GM21423 (cell line): ENCODE data around the gene XPNPEP3.

Experiments
- ATAC-seq: cut with Tn5 transposase; IDR thresholded peaks from one replicate; pipeline ENCODE4 v1.9.1; 2021; ENCODE audit warnings: mild to moderate bottlenecking, moderate library complexity; ENCODE audit not compliant: unreplicated experiment

The XPNPEP3 gene

DNA sequence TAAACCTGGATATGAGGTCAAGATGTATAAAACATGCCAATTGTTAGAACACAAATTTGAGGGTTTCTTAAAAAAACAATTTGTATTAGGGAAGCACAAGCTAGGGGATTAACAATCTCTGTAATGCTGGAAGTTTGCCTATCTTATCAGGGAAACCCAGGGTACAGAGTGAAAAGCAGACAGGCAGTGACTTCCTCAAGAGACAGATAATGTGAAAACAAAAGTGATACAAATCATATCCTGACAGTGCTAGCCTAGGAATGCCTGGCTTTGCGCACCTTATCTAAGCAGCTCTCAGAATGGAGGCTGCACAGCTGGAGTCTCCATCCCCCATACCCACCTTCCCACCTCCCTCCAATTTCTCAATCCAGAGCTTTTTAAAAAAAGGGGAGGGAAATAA is 71.7 kb downstream of the XPNPEP3 start:
- no peak for ATAC-seq

DNA sequence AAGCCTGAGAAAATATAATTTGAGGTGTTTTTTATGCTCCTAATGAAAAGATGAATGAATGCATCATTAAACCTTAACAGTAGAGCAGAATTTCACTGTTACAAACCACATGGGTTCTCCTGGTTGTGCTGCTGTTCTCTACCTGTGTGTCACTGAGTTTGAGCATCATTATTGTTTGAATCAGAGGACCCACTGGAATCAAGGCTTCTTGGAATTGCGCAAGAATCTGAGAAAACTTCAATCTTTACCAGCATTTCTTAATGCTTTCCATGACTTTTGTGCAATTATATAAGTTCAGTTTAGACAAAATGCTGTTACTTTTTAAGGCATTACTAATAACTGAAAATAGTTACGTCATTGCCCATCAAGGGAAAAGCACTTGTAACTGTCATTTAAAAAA is 75.4 kb downstream of the XPNPEP3 start:
- ATAC-seq: no peak

GRCh38 chr22:40939202-40939601 is 82.3 kb downstream of the XPNPEP3 start:
- no peak for ATAC-seq

DNA sequence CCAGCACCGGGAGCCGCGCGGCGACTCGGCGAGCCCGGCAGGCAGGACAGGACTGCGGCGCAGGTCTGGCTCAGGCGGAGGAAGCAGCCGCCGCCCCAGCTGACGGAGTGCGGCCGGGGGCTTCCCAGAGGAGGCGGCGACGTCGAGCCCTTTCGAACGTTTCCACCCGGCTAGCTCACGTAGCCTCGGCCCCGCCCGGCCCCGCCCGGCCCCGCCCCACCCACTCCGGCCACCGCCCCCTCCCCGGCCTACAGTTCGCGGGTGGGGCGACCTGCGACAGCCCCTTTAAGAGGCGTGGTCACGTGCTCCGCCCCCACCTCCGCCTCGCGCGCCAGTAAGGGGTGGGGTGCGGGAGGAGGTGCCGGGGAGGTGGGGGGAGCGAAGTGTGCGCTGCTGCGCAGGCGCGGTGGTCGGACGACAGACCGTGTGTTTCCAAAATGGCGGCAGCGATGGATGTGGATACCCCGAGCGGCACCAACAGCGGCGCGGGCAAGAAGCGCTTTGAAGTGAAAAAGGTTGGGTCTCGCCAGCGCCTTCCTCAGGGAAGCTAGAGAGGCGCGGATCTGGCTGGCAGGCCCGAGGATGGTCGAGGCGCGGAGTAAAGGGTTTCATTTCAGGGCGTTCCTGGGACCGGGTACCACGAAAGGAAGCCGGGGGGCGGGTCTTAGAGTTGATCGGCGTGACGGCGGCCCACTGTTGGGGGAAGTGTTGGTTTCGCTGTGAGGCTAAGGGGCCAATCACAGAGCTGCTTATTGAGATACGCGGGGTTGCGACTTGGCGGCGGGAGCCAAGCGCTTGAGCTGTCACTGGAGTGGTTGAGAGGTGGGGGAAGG is 94.2 kb downstream of the XPNPEP3 start, which contains the start of gene RBX1:
Gene RBX1, plus strand, starts transcription at position 417 of the 833 bp plus-strand sequence. Its CDS starts 21 bp downstream, at position 438.
- ATAC-seq: peak; percentile 81

GRCh38 chr22:40951795-40952605 is 95.1 kb downstream of the XPNPEP3 start:
- ATAC-seq: no peak

- no peak for ATAC-seq
Measured at GRCh38 chr22:40953471-40953870, 96.5 kb downstream of the XPNPEP3 start.

- ATAC-seq: no peak
Measured at GRCh38 chr22:40954113-40954512, 97.2 kb downstream of the XPNPEP3 start.

GRCh38 chr22:40955571-40955970 is 98.6 kb downstream of the XPNPEP3 start:
- no peak for ATAC-seq

- ATAC-seq: no peak
Measured at GRCh38 chr22:40957601-40958000, 100.7 kb downstream of the XPNPEP3 start.

DNA sequence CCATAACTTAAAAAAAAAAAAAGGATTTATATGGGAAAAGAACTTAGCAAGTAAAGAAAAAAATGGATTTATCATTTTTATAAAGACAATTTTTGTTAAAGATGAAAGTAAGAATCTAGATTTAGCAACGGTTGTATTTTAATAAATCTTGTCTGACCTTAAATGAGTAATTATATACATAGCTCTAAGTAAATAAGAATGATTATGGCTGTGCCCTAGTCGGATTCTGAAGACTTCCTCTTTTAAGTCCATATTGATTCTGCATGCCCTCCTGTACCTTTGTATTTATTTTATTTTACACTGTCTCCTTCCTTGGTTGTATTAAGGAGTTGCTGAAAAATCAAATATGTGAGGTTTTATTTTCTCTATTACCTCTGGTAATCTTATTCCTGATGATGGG is 101.4 kb downstream of the XPNPEP3 start:
- ATAC-seq: no peak

DNA sequence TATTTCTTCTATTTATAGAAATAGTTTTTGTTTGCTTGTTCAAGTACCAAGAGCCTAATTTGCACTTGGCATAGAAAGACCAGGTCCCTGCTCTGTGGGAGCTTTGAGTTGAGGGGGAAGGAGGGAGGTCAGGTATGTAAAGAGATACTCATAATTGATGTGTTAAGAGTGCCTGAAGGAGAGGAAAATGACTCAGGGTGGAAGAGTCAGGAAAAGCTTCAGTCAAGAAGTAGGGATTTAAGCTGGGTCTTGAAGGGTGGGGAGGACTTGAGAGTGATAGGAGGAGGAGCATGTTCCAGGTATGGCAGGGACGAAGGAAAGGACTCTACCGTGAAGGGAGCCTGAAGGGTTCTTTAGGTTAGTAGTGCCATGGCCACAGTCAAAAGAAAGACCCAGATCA is 103.2 kb downstream of the XPNPEP3 start:
- no peak for ATAC-seq

DNA sequence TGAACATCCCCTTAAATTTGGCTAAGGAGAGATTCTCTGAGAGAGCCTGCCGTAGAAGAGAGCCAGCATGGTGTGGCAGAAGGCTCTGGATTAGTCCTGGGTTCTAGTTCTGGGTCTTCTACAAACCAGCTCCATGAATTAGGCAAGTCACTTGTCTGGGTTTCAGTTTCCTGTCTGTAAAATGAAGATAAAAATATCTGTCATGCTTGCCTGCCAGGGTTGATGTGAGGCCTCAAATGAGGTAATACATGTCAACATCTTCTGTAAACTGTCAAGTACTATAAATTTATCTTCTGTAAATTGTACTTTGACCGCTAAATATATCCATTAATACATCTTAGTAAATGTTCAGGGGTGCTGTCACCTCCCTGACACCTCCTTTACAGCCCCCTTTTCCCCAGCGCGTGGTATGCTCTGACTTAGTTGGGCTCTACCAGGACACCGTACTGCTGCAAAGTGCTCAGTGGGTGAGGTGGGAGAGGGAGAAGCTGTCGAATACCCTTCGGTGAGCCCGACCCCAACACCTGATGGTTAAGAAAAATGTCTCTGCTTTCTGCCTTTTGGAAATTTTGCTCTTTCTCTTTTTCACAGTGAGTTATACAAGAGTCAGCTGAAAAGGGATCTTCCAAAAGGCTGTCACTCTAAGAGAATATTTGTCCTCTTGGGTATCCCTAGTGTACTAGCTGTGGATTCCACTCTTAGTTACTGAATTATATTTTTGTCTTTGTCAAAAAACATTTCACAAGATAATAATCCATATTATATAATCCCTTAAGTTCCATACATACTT is 109.2 kb downstream of the XPNPEP3 start:
- no peak for ATAC-seq

DNA sequence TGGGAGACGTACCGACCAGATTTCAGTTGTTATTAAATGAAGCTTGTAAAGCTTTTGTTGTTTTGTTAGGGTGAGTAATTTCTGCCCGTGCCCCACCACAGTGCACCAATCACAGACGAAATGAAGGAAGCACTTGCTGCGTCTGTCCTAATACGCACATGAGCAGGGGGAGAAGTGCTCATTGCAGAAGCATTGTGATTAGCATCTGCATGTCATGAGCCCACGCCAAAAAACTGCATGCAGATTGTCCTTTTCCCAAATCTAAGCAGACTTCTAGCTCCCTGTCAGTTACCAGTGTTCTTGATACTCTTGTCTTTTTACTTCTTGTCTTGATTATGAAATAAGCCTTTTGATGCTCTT is 109.8 kb downstream of the XPNPEP3 start:
- ATAC-seq: no peak

- no peak for ATAC-seq
Measured at GRCh38 chr22:40967111-40967760, 110.3 kb downstream of the XPNPEP3 start.

GRCh38 chr22:40972587-40972986 is 115.6 kb downstream of the XPNPEP3 start:
- no peak for ATAC-seq

DNA sequence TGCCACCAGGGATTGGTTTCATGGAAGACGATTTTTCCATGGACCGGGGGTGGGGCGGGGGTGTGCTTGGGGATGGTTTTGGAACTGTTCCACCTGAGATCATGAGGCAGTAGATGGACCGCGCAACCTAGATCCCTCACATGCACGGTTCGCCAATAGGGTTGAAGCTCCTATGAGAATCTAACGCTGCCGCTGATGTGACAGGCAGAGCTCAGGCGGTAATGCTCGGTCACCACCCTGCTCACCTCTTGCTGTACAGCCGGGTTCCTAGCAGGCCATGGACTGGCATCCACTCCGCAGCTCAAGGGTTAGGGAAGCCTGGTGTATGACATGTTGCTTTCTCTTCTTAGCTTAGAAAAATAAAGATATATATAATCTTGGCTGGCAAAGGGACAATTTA is 116.2 kb downstream of the XPNPEP3 start:
- no peak for ATAC-seq

DNA sequence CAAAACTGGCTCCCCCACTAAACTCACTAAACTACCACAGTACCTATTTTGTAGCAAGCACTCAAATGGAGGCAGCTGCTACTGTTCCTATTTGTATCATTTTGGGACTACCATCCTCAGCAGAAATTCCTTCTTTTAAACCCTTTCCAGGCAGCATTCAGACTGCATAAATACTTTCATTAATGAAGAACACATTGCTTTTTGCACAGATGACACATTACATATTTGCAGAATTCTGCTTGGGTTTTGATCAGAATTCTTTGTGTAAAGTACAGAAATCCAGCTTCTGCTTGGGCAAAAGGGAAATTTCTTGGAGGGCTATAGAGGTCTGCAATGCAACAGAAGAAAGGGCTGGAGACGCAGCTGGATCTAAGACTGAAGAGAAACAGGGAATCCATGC is 118.4 kb downstream of the XPNPEP3 start:
- no peak for ATAC-seq

DNA sequence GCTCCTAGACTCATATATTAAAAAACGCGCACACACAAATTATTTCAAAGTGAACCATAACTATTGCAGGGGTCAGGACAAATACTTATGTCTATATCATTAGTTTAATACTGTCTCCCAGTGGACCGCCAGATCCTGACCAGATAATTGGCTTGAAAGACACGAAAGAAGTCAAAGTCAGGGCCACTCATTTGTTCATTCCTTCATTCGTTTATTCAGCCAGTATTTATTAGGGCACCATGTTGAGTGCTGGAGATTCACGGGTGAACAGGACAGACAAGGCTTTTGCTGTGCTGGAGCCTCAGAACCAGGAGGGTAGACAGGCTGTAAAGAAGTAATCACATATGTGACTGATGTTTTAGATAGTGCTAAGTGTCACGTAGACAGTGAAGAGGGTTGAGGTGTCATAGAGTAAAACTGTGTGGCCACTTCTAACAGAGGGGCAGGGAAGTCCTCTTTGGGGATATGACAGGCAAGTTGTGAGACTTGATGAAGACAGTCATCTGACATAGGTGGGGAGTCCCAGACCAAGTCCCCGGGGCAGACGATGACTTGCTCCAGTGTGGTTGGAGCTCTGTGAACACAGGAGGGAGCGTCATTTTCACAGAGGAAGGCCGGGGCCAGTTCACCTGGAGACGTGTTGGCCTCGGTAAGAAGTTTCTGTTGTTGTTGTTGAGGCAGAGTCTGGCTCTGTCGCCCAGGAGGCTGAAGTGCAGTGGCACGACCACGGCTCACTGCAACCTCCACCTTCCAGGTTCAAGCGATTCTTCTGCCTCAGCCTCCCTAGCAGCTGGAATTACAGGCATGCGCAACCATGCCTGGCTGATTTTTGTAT is 120.1 kb downstream of the XPNPEP3 start:
- no peak for ATAC-seq

GRCh38 chr22:40979198-40979597 is 122.2 kb downstream of the XPNPEP3 start:
- ATAC-seq: no peak

GRCh38 chr22:40979871-40980270 is 122.9 kb downstream of the XPNPEP3 start:
- no peak for ATAC-seq
